Central memory CD8-positive, alpha-beta T cell (primary cell): ENCODE data around the gene JMJD6.
A peak's percentile ranks its signal among the peaks of the same experiment; 100 is the strongest.
"Not testable (repeated sequence)": the region's sequence is repeated elsewhere in the genome, so short reads cannot be mapped to it uniquely, and the experiment has no call there.

Experiments used
- ATAC-seq: fragments of 150-1000 bp; cut with Tn5 transposase; replicated peaks from 2 replicates; pipeline ENCODE4 v1.10.0; 2022; ENCODE audit warnings: mild to moderate bottlenecking, moderate FRiP score, moderate number of reproducible peaks; ENCODE audit not compliant: poor library complexity, severe bottlenecking; ENCODE audit errors: extremely low read depth
- DNase-seq, 2 donors: peaks; one replicate each; pipeline ENCODE4 v3.0.0; 2021; ENCODE audit warnings: low spot score in 2 of 2
- H3K27ac Mint-ChIP-seq: one replicate; pipeline ENCODE4 v1.8.0; 2022; ENCODE audit warnings: low read depth, mild to moderate bottlenecking, moderate library complexity, mixed read lengths
- H3K27me3 Mint-ChIP-seq: one replicate; pipeline ENCODE4 v1.8.0; 2022; ENCODE audit warnings: mixed read lengths
- H3K36me3 Mint-ChIP-seq: one replicate; pipeline ENCODE4 v1.8.0; 2022; ENCODE audit warnings: mild to moderate bottlenecking, moderate library complexity, mixed read lengths; ENCODE audit not compliant: insufficient read depth
- H3K4me1 Mint-ChIP-seq: one replicate; pipeline ENCODE4 v1.8.0; 2022; ENCODE audit warnings: mixed read lengths
- H3K4me3 Mint-ChIP-seq: one replicate; pipeline ENCODE4 v1.8.0; 2022; ENCODE audit warnings: mild to moderate bottlenecking, moderate library complexity, mixed read lengths
- H3K9me3 Mint-ChIP-seq: one replicate; pipeline ENCODE4 v1.8.0; 2022; ENCODE audit warnings: mixed read lengths

Gene JMJD6

GRCh38 chr17:76709077-76709950 lies 17.1 kb downstream of the JMJD6 start:
- no peak for ATAC-seq
- H3K4me3 Mint-ChIP-seq: peak overlapping the region; percentile 72
- no peaks in the 10 kb centered on the region for H3K9me3 Mint-ChIP-seq
- H3K27me3 Mint-ChIP-seq: no peaks in the 10 kb centered on the region
- peaks cover 9% of the 10 kb centered on the region for H3K36me3 Mint-ChIP-seq
- peaks cover 17% of the 10 kb centered on the region for H3K4me1 Mint-ChIP-seq
- no peak for DNase-seq
- no peak overlapping the region for H3K27ac Mint-ChIP-seq

- ATAC-seq (no peak), DNase-seq (no peak)
- Mint-ChIP-seq H3K4me1 (peaks cover 17% of the 10 kb centered on the region), H3K27me3 (no peaks in the 10 kb centered on the region), H3K36me3 (peaks cover 5% of the 10 kb centered on the region), H3K4me3 (peak overlapping the region; percentile 72), H3K27ac (no peak overlapping the region), H3K9me3 (no peaks in the 10 kb centered on the region)
Observed at GRCh38 chr17:76707985-76708807, 18.2 kb downstream of the JMJD6 start.

- H3K36me3 Mint-ChIP-seq: no peaks in the 10 kb centered on the region
- no peaks in the 10 kb centered on the region for H3K9me3 Mint-ChIP-seq
- DNase-seq: no peak
- no peaks in the 10 kb centered on the region for H3K27me3 Mint-ChIP-seq
- H3K4me3 Mint-ChIP-seq: no peak overlapping the region
- peaks cover 20% of the 10 kb centered on the region for H3K4me1 Mint-ChIP-seq
- no peak overlapping the region for H3K27ac Mint-ChIP-seq
- ATAC-seq: no peak
Observed at GRCh38 chr17:76706817-76707216, 19.6 kb downstream of the JMJD6 start.

- Mint-ChIP-seq H3K9me3 (no peaks in the 10 kb centered on the region), H3K4me3 (no peak overlapping the region), H3K27ac (no peak overlapping the region), H3K4me1 (peaks cover 27% of the 10 kb centered on the region), H3K36me3 (no peaks in the 10 kb centered on the region), H3K27me3 (no peaks in the 10 kb centered on the region)
- no peak for DNase-seq
- no peak for ATAC-seq
Observed at GRCh38 chr17:76704805-76705204, 21.6 kb downstream of the JMJD6 start.

- ATAC-seq: no peak
- no peaks in the 10 kb centered on the region for H3K27me3 Mint-ChIP-seq
- DNase-seq: no peak
- H3K4me3 Mint-ChIP-seq: no peak overlapping the region
- no peaks in the 10 kb centered on the region for H3K36me3 Mint-ChIP-seq
- H3K9me3 Mint-ChIP-seq: no peaks in the 10 kb centered on the region
- H3K4me1 Mint-ChIP-seq: peaks cover 26% of the 10 kb centered on the region
- H3K27ac Mint-ChIP-seq: no peak overlapping the region
Observed at GRCh38 chr17:76702941-76703637, 23.3 kb downstream of the JMJD6 start.

GRCh38 chr17:76702076-76702475 lies 24.3 kb downstream of the JMJD6 start:
- no peaks in the 10 kb centered on the region for H3K27me3 Mint-ChIP-seq
- ATAC-seq (no peak), DNase-seq (no peak)
- H3K36me3 Mint-ChIP-seq: no peaks in the 10 kb centered on the region
- H3K9me3 Mint-ChIP-seq: no peaks in the 10 kb centered on the region
- H3K27ac Mint-ChIP-seq: no peak overlapping the region
- H3K4me3 Mint-ChIP-seq: no peak overlapping the region
- H3K4me1 Mint-ChIP-seq: peaks cover 26% of the 10 kb centered on the region

GRCh38 chr17:76701471-76701967 lies 24.9 kb downstream of the JMJD6 start:
- Mint-ChIP-seq H3K9me3 (no peaks in the 10 kb centered on the region), H3K27me3 (no peaks in the 10 kb centered on the region), H3K36me3 (no peaks in the 10 kb centered on the region), H3K27ac (no peak overlapping the region), H3K4me3 (no peak overlapping the region), H3K4me1 (peaks cover 26% of the 10 kb centered on the region)
- DNase-seq (no peak), ATAC-seq (no peak)

- ATAC-seq (peak; percentile 84), DNase-seq (peak in 1 of 2 donors; percentile 32)
- Mint-ChIP-seq H3K27me3 (no peaks in the 10 kb centered on the region), H3K4me1 (peaks cover 29% of the 10 kb centered on the region), H3K36me3 (no peaks in the 10 kb centered on the region), H3K27ac (peak overlapping the region; percentile 79), H3K4me3 (peak overlapping the region; percentile 61), H3K9me3 (no peaks in the 10 kb centered on the region)
Observed at GRCh38 chr17:76700617-76701470, 25.6 kb downstream of the JMJD6 start.

GRCh38 chr17:76700270-76700616 lies 26.2 kb downstream of the JMJD6 start:
- H3K4me1 Mint-ChIP-seq: peaks cover 35% of the 10 kb centered on the region
- peak overlapping the region; percentile 79 for H3K27ac Mint-ChIP-seq
- H3K9me3 Mint-ChIP-seq: no peaks in the 10 kb centered on the region

GRCh38 chr17:76698466-76698977 lies 27.9 kb downstream of the JMJD6 start:
- not testable (repeated sequence) for H3K36me3 Mint-ChIP-seq, ATAC-seq

More at GRCh38 chr17:76700270-76700616, 26.2 kb downstream of the JMJD6 start:
- peak overlapping the region; percentile 61 for H3K4me3 Mint-ChIP-seq
- DNase-seq (no peak), ATAC-seq (peak; percentile 26)
- H3K36me3 Mint-ChIP-seq: no peaks in the 10 kb centered on the region
- no peaks in the 10 kb centered on the region for H3K27me3 Mint-ChIP-seq

GRCh38 chr17:76697702-76698465 lies 28.5 kb downstream of the JMJD6 start:
- ATAC-seq: no peak
- Mint-ChIP-seq H3K4me1 (peaks cover 38% of the 10 kb centered on the region), H3K4me3 (no peak overlapping the region), H3K27me3 (no peaks in the 10 kb centered on the region), H3K36me3 (no peaks in the 10 kb centered on the region), H3K27ac (no peak overlapping the region), H3K9me3 (no peaks in the 10 kb centered on the region)
- DNase-seq: no peak

More at GRCh38 chr17:76698466-76698977, 27.9 kb downstream of the JMJD6 start:
- not testable (repeated sequence) for H3K9me3 Mint-ChIP-seq, H3K27me3 Mint-ChIP-seq, DNase-seq, H3K27ac Mint-ChIP-seq, H3K4me3 Mint-ChIP-seq
- peaks cover 38% of the 10 kb centered on the region for H3K4me1 Mint-ChIP-seq
